Measurements from ENCODE around the gene SH3PXD2A. TPM values are rescaled to one million over a fixed set of nuclear protein-coding genes. Genes with fewer than 3 reads are reported as not detected.

Gene SH3PXD2A
- total RNA-seq, 4 donors from 2014 or later, result 9.4 to 20.6 (median 11.2) TPM

GRCh38 chr10:103648251-103648635 is 207.1 kb downstream of the SH3PXD2A start:
- Histone ChIP-seq H3K9me3 (no peaks in the 10 kb centered on the region), H3K4me1 (peaks cover 24 to 37% of the 10 kb centered on the region in 2 donors), H3K36me3 (no peaks in the 10 kb centered on the region), H3K4me3 (replicated peaks in 1 of 3) (no peak overlapping the region), H3K27me3 (no peaks in the 10 kb centered on the region), H3K27ac (no peak overlapping the region)
- TF ChIP-seq CTCF (IDR thresholded peaks at IDR 0.05) (no peak), POLR2A (IDR thresholded peaks at IDR 0.05) (no peak)
- DNase-seq, result peak in 1 of 2 donors; percentile 28
- whole genome bisulfite sequencing, 2 donors, result 40 to 50% methylated on average over 8 of the region's 8 CpGs
- intact Hi-C loops (cut with DNase I), result no loop called here

- H3K4me3 ChIP-seq (replicated peaks in 1 of 3), result no peak overlapping the region
- TF ChIP-seq CTCF (IDR thresholded peaks at IDR 0.05), result no peak
- no peak for TF ChIP-seq POLR2A (IDR thresholded peaks at IDR 0.05)
- no peaks in the 10 kb centered on the region for H3K36me3 ChIP-seq
- no peak overlapping the region for H3K27ac ChIP-seq
- WGBS, 2 donors, result 99% methylated on average over 3 of the region's 3 CpGs
- no peaks in the 10 kb centered on the region for H3K27me3 ChIP-seq
- no peak for DNase-seq
- intact Hi-C loops (cut with DNase I), result no loop called here
- H3K4me1 ChIP-seq, result peaks cover 21 to 24% of the 10 kb centered on the region in 2 donors
- no peaks in the 10 kb centered on the region for H3K9me3 ChIP-seq
These were observed 209.1 kb downstream of the SH3PXD2A start for GRCh38 chr10:103646304-103646703.

- Histone ChIP-seq H3K9me3 (no peaks in the 10 kb centered on the region), H3K27me3 (no peaks in the 10 kb centered on the region), H3K4me1 (peaks cover 21 to 24% of the 10 kb centered on the region in 2 donors), H3K36me3 (no peaks in the 10 kb centered on the region), H3K4me3 (replicated peaks in 1 of 3) (no peak overlapping the region), H3K27ac (no peak overlapping the region)
- 67 to 71% methylated on average over 9 to 12 of the region's 12 CpGs for WGBS, 2 donors
- peak in 1 of 2 donors; percentile 27 for DNase-seq
- intact Hi-C loops (cut with DNase I), result no loop called here
- no peak for TF ChIP-seq POLR2A (IDR thresholded peaks at IDR 0.05)
- TF ChIP-seq CTCF (IDR thresholded peaks at IDR 0.05), result no peak
These were observed 210.0 kb downstream of the SH3PXD2A start for GRCh38 chr10:103645141-103646054.

- WGBS, 2 donors, result 93% methylated on average over 7 of the region's 7 CpGs
- peaks cover 14 to 16% of the 10 kb centered on the region in 2 donors for H3K4me1 ChIP-seq
- DNase-seq, result no peak
- intact Hi-C loops (cut with DNase I), result no loop called here
- no peak overlapping the region for H3K27ac ChIP-seq
- no peaks in the 10 kb centered on the region for H3K36me3 ChIP-seq
- H3K4me3 ChIP-seq (replicated peaks in 1 of 3), result no peak overlapping the region
- no peaks in the 10 kb centered on the region for H3K9me3 ChIP-seq
- no peaks in the 10 kb centered on the region for H3K27me3 ChIP-seq
- TF ChIP-seq POLR2A (IDR thresholded peaks at IDR 0.05), result no peak
These were observed 212.0 kb downstream of the SH3PXD2A start for GRCh38 chr10:103643381-103643780.

GRCh38 chr10:103641326-103641725 is 214.1 kb downstream of the SH3PXD2A start:
- H3K27me3 ChIP-seq, result no peaks in the 10 kb centered on the region
- peaks cover 22 to 28% of the 10 kb centered on the region in 2 donors for H3K4me1 ChIP-seq

More at GRCh38 chr10:103641326-103641725, 214.1 kb downstream of the SH3PXD2A start:
- TF ChIP-seq CTCF (IDR thresholded peaks at IDR 0.05) (no peak), POLR2A (IDR thresholded peaks at IDR 0.05) (no peak)
- intact Hi-C loops (cut with DNase I), result no loop called here
- Histone ChIP-seq H3K36me3 (no peaks in the 10 kb centered on the region), H3K27ac (no peak overlapping the region), H3K9me3 (no peaks in the 10 kb centered on the region), H3K4me3 (replicated peaks in 1 of 3) (no peak overlapping the region)
- WGBS, 2 donors, result 91 to 94% methylated on average over 4 of the region's 4 CpGs
- DNase-seq, result no peak
